Measurements from ENCODE around the gene GRID1.

DNA sequence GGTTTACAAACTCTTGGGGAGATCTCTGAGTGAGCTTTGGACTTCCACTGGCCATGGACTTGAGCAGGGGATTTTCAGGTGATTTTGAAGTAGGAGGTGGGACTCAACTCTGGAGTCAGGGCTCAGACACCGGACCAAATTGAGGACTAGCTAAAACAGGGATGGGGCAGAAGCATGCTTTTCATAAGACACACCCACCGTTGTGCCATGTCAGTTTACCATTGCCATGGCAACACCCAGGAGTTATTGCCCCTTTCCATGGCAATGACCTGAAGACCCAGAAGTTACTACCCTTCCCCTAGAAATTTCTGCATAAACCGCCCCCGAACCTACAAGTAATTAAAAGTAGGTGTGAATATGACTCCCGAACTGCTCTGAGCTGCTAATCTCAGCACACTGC is 320.7 kb downstream of the GRID1 start:
- TF ChIP-seq POLR2A (IDR thresholded peaks at IDR 0.05; ENCODE audit: low read depth, low read length) (no peak), POLR2AphosphoS5 (IDR thresholded peaks at IDR 0.05; ENCODE audit: low read depth, low read length) (no peak)

Data from GM12891 (cell line).